Dermis microvascular lymphatic vessel endothelial cell (primary cell): ENCODE measurements around the gene MEX3A. TPM values are rescaled to one million over a fixed set of nuclear protein-coding genes. Genes with fewer than 3 reads are reported as not detected.

ENCODE experiments used
- total RNA-seq: library from RNA; depleted of rRNA; stranded (reverse); fragments of >200 nt; gene quantifications from 2 replicates; pipeline ENCODE4 v1.2.1, GENCODE V29; 2014

MEX3A gene
- total RNA-seq, 1 donor from 2014 or later = 3.6 TPM

Other genes starting within 250 kb of the MEX3A start
- gene GON4L, start 225.3 kb downstream of the MEX3A start, total RNA-seq = 16.3 and 23.6 TPM in 2 replicates
- gene SYT11, start 222.9 kb downstream of the MEX3A start, total RNA-seq = 14.2 and 20.3 TPM in 2 replicates
- 18.2 and 36.3 TPM in 2 replicates for gene RIT1, start 171.1 kb downstream of the MEX3A start, total RNA-seq
- 14.6 and 18.6 TPM in 2 replicates for gene KHDC4, start 148.1 kb downstream of the MEX3A start, total RNA-seq
- gene RXFP4, start 140.8 kb downstream of the MEX3A start, total RNA-seq = not detected in 2 replicates
- gene ARHGEF2, start 103.9 kb downstream of the MEX3A start, total RNA-seq = 69.4 and 75.9 TPM in 2 replicates
- 323 and 635 TPM in 2 replicates for gene SSR2, start 61.5 kb downstream of the MEX3A start, total RNA-seq
- 13.1 and 14.3 TPM in 2 replicates for gene UBQLN4, start 28.7 kb downstream of the MEX3A start, total RNA-seq
- 83.2 and 89.3 TPM in 2 replicates for gene LAMTOR2, start 27.7 kb downstream of the MEX3A start, total RNA-seq
- gene RAB25, start 21.3 kb downstream of the MEX3A start, total RNA-seq = not detected in 2 replicates
- gene LMNA, start 32.2 kb upstream of the MEX3A start, total RNA-seq = 402 and 626 TPM in 2 replicates
- gene SEMA4A, start 71.1 kb upstream of the MEX3A start, total RNA-seq = 0.39 and 0.51 TPM in 2 replicates
- gene SLC25A44, start 111.6 kb upstream of the MEX3A start, total RNA-seq = 9.0 and 15.6 TPM in 2 replicates
- gene PMF1, start 130.5 kb upstream of the MEX3A start, total RNA-seq = 52.0 and 70.2 TPM in 2 replicates
- gene BGLAP, start 159.7 kb upstream of the MEX3A start, total RNA-seq = 0.26 and 0.63 TPM in 2 replicates
- 0.38 and 0.39 TPM in 2 replicates for gene PAQR6, start 165.6 kb upstream of the MEX3A start, total RNA-seq
- gene SMG5, start 200.4 kb upstream of the MEX3A start, total RNA-seq = 36.6 and 58.9 TPM in 2 replicates
- gene TMEM79, start 201.9 kb upstream of the MEX3A start, total RNA-seq = 0.51 and 0.90 TPM in 2 replicates
- 52.4 and 80.7 TPM in 2 replicates for gene GLMP, start 213.2 kb upstream of the MEX3A start, total RNA-seq
- 0.13 TPM in 2 replicates for gene VHLL, start 216.8 kb upstream of the MEX3A start, total RNA-seq